NCI-H1930 (cell line): Measurements from ENCODE around the gene ZNF100.
"Not testable (repeated sequence)": the region's sequence is repeated elsewhere in the genome, so short reads cannot be mapped to it uniquely, and the experiment has no call there.

Experiments
- DNase-seq, 2 experiments: peaks; one replicate each; lab custom pipeline; 2025; lab: John Stamatoyannopoulos, UW

Gene ZNF100

GRCh38 chr19:21767065-21767800 lies at the start of gene ZNF100:
Gene ZNF100 (minus strand): TSS chr19:21767579. CDS start chr19:21767429, 150 bp downstream.
- peak; percentile 66 to 68 for DNase-seq

- no peak for DNase-seq
These were observed 45.1 kb upstream of the ZNF100 start for GRCh38 chr19:21812448-21812847.

- not testable (repeated sequence) for DNase-seq
These were observed 41.1 kb upstream of the ZNF100 start for GRCh38 chr19:21808400-21809000.

- no peak for DNase-seq
These were observed 22.2 kb upstream of the ZNF100 start for GRCh38 chr19:21789466-21790085.

GRCh38 chr19:21786936-21787335 lies 19.6 kb upstream of the ZNF100 start:
- DNase-seq = no peak

- not testable (repeated sequence) for DNase-seq
These were observed 8.4 kb upstream of the ZNF100 start for GRCh38 chr19:21775792-21776191.

GRCh38 chr19:21766705-21767064 lies 694 bp downstream of the ZNF100 start:
- DNase-seq = not testable (repeated sequence)

- DNase-seq = no peak
These were observed 2.2 kb downstream of the ZNF100 start for GRCh38 chr19:21765151-21765550.

GRCh38 chr19:21761547-21761946 lies 5.8 kb downstream of the ZNF100 start:
- DNase-seq = not testable (repeated sequence)

GRCh38 chr19:21758296-21758695 lies 9.1 kb downstream of the ZNF100 start:
- DNase-seq = no peak

- DNase-seq = not testable (repeated sequence)
These were observed 11.8 kb downstream of the ZNF100 start for GRCh38 chr19:21755555-21755954.

GRCh38 chr19:21751384-21751783 lies 16.0 kb downstream of the ZNF100 start:
- DNase-seq = no peak

GRCh38 chr19:21750586-21751128 lies 16.7 kb downstream of the ZNF100 start:
- DNase-seq = no peak

GRCh38 chr19:21749090-21749489 lies 18.3 kb downstream of the ZNF100 start:
- DNase-seq = no peak

GRCh38 chr19:21748088-21748487 lies 19.3 kb downstream of the ZNF100 start:
- no peak for DNase-seq

GRCh38 chr19:21740559-21740958 lies 26.8 kb downstream of the ZNF100 start:
- DNase-seq = no peak

- DNase-seq = not testable (repeated sequence)
These were observed 40.2 kb downstream of the ZNF100 start for GRCh38 chr19:21726942-21727747.

GRCh38 chr19:21713761-21714160 lies 53.6 kb downstream of the ZNF100 start:
- DNase-seq = no peak

GRCh38 chr19:21709464-21709863 lies 57.9 kb downstream of the ZNF100 start:
- DNase-seq = no peak

GRCh38 chr19:21707878-21708277 lies 59.5 kb downstream of the ZNF100 start:
- DNase-seq = not testable (repeated sequence)

GRCh38 chr19:21707065-21707464 lies 60.3 kb downstream of the ZNF100 start:
- DNase-seq = no peak

GRCh38 chr19:21705393-21705792 lies 62.0 kb downstream of the ZNF100 start:
- DNase-seq = no peak
